CD14-positive monocyte (primary cell): ENCODE results near the gene NLRP7. TPM values are rescaled to one million over a fixed set of nuclear protein-coding genes. Genes with fewer than 3 reads are reported as not detected.
"Not testable (repeated sequence)": the region's sequence is repeated elsewhere in the genome, so short reads cannot be mapped to it uniquely, and the experiment has no call there.

Source experiments
- DNase-seq, 3 donors: peaks; one replicate each; pipeline ENCODE4 v3.0.0-alpha.2; 2011 to 2022
- H2AFZ ChIP-seq: 2 replicates; pipeline ENCODE4 v1.6.0; 2012; ENCODE audit warnings: mild to moderate bottlenecking, low read depth, low read length, inconsistent platforms; ENCODE audit not compliant: insufficient read depth, poor library complexity, severe bottlenecking
- H3K27ac ChIP-seq, 2 donors: 1 replicate in 1 of 2; 2 replicates in 1 of 2; pipeline ENCODE4 v1.5.1; 2012 to 2013; ENCODE audit warnings: low read length in 2 of 2, control low read depth in 1 of 2, inconsistent platforms in 1 of 2, low read depth in 1 of 2, mild to moderate bottlenecking in 1 of 2
- H3K27me3 ChIP-seq, 2 donors: one replicate each; pipeline versions ENCODE4 v1.6.0 to v1.6.1; 2011 to 2013; ENCODE audit warnings: low read length in 2 of 2; ENCODE audit not compliant: control insufficient read depth in 2 of 2, insufficient read depth in 2 of 2
- H3K36me3 ChIP-seq, 2 donors: replicated peaks in 1 of 2; 1 replicate in 1 of 2; 2 replicates in 1 of 2; pipeline versions ENCODE4 v1.5.1 to v1.6.1; 2012 to 2013; ENCODE audit warnings: low read length in 2 of 2, control low read depth in 1 of 2, inconsistent platforms in 1 of 2, mild to moderate bottlenecking in 1 of 2; ENCODE audit not compliant: insufficient read depth in 2 of 2, control insufficient read depth in 1 of 2
- H3K4me1 ChIP-seq, 2 donors: 1 replicate in 1 of 2; 2 replicates in 1 of 2; pipeline versions ENCODE4 v1.5.1 to v1.6.1; 2012 to 2013; ENCODE audit warnings: low read length in 2 of 2, control low read depth in 1 of 2, inconsistent platforms in 1 of 2, mild to moderate bottlenecking in 1 of 2, moderate library complexity in 1 of 2; ENCODE audit not compliant: insufficient read depth in 2 of 2, control insufficient read depth in 1 of 2
- H3K4me2 ChIP-seq: replicated peaks from 2 replicates; pipeline ENCODE3; 2012; ENCODE audit warnings: low read length, moderate library complexity, mild to moderate bottlenecking; ENCODE audit not compliant: poor library complexity, severe bottlenecking; ENCODE audit errors: extremely low read depth
- H3K4me3 ChIP-seq, 3 experiments: fragments of 200-600 bp in 1 of 3; sonication (generic) in 1 of 3; replicated peaks in 1 of 3; 1 replicate in 2 of 3; 2 replicates in 1 of 3; pipeline ENCODE4 v1.5.1; 2011 to 2013; ENCODE audit warnings: low read length in 3 of 3, mild to moderate bottlenecking in 3 of 3, control low read depth in 2 of 3, low read depth in 2 of 3, inconsistent platforms in 1 of 3, moderate library complexity in 1 of 3
- H3K79me2 ChIP-seq: 2 replicates; pipeline ENCODE4 v1.6.0; 2012; ENCODE audit warnings: mild to moderate bottlenecking, control low read depth, inconsistent platforms, low read length, moderate library complexity; ENCODE audit not compliant: insufficient read depth
- H3K9ac ChIP-seq: 2 replicates; pipeline ENCODE4 v1.6.0; 2017; ENCODE audit warnings: low read length, mild to moderate bottlenecking; ENCODE audit not compliant: insufficient read depth, poor library complexity, severe bottlenecking
- H3K9me3 ChIP-seq, 2 donors: replicated peaks in 1 of 2; 1 replicate in 1 of 2; 2 replicates in 1 of 2; pipeline versions ENCODE4 v1.5.1 to v1.6.1; 2012 to 2013; ENCODE audit warnings: low read length in 2 of 2, control low read depth in 1 of 2; ENCODE audit not compliant: control insufficient read depth in 1 of 2, insufficient read depth in 1 of 2
- H4K20me1 ChIP-seq: 2 replicates; pipeline ENCODE4 v1.6.0; 2012; ENCODE audit warnings: mild to moderate bottlenecking, low read length, control low read depth, moderate library complexity; ENCODE audit not compliant: insufficient read depth
- H3K27ac Mint-ChIP-seq, 7 donors: one replicate each; pipeline ENCODE4 v1.8.0; 2020; ENCODE audit warnings: mild to moderate bottlenecking in 7 of 7, mixed read lengths in 7 of 7, moderate library complexity in 6 of 7, inconsistent platforms in 2 of 7
- H3K27me3 Mint-ChIP-seq, 3 donors: one replicate each; pipeline ENCODE4 v1.8.0; 2021 to 2022; ENCODE audit warnings: low read depth in 3 of 3, mild to moderate bottlenecking in 3 of 3, mixed read lengths in 3 of 3, moderate library complexity in 3 of 3, inconsistent platforms in 1 of 3
- H3K36me3 Mint-ChIP-seq, 2 donors: one replicate each; pipeline ENCODE4 v1.8.0; 2020; ENCODE audit warnings: mixed read lengths in 2 of 2, inconsistent platforms in 1 of 2, mild to moderate bottlenecking in 1 of 2
- H3K4me1 Mint-ChIP-seq: one replicate; pipeline ENCODE4 v1.8.0; 2020; ENCODE audit warnings: mild to moderate bottlenecking, mixed read lengths
- H3K4me3 Mint-ChIP-seq, 2 donors: one replicate each; pipeline ENCODE4 v1.8.0; 2020; ENCODE audit warnings: mild to moderate bottlenecking in 2 of 2, mixed read lengths in 2 of 2, moderate library complexity in 1 of 2
- H3K9me3 Mint-ChIP-seq, 7 donors: one replicate each; pipeline ENCODE4 v1.8.0; 2020 to 2022; ENCODE audit warnings: mixed read lengths in 7 of 7, mild to moderate bottlenecking in 6 of 7, moderate library complexity in 6 of 7, inconsistent platforms in 2 of 7
- WGBS: methylation state at CpG from one replicate; pipeline ENCODE4 v1.1.5; 2013; ENCODE audit warnings: missing lambda C conversion rate; ENCODE audit not compliant: insufficient coverage; 5-methylcytosine and 5-hydroxymethylcytosine counted together
- intact Hi-C, 2 donors: fragments of 100-400 bp; cut with micrococcal nuclease; formaldehyde crosslinking; loops; one replicate each; pipeline versions ENCODE4 v1.15.0 to v1.15.1; 2023
- polyA plus RNA-seq, 3 donors: library from polyadenylated mRNA; depleted of rRNA in 1 of 3; unstranded in 2 of 3; stranded (reverse) in 1 of 3; fragments of 300-500 nt in 2 of 3; fragments of >200 nt in 1 of 3; fragmentation: Illumina TruSeq in 2 of 3; gene quantifications; 1 replicate in 2 of 3; 2 replicates in 1 of 3; pipeline ENCODE4 v1.2.3, GENCODE V29; 2012 to 2021
- TF ChIP-seq, protein P1 (sequence below): fragments of 200-600 bp; IDR thresholded peaks from one replicate; pipeline ENCODE4 v1.8.0; 2022; ENCODE audit warnings: antibody characterized with exemption, mild to moderate bottlenecking

Gene NLRP7
- polyA plus RNA-seq, 3 donors: not detected

DNA sequence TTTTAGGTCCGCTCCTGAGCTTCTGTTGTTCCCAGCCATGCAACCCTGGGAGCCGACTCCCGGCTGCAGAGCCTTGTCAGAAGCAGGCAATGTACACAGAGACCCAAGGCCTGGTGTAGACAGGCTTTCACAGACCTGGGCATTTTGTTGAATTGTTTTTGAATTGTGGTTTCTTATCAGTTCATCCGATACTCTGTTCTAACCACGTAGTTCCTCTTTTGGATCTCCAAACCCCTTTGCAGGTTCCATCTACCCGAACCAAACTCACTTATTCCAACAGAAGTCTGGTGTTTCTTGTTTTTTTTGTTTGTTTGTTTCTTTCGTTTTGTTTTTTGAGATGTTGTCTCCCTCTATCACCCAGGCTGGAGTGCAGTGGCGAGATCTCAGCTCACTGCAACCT lies 12.5 kb upstream of the NLRP7 start:
- Mint-ChIP-seq H3K9me3 (peaks cover 0 to 6% (median 2%) of the 10 kb centered on the region in 7 donors), H3K4me1 (peaks cover 22% of the 10 kb centered on the region), H3K27me3 (peaks cover 11 to 18% (median 17%) of the 10 kb centered on the region in 3 donors), H3K36me3 (no peaks in the 10 kb centered on the region), H3K27ac (peak overlapping the region; percentile 21 to 95 (median 85)), H3K4me3 (peak overlapping the region; percentile 24 to 76)
- peaks cover 20 to 21% of the 10 kb centered on the region in 2 donors for H3K4me1 ChIP-seq
- DNase-seq: peak; percentile 15 to 35 (median 34)
- H3K27me3 ChIP-seq: no peaks in the 10 kb centered on the region
- peak overlapping the region; percentile 57 for H3K4me2 ChIP-seq
- no peaks in the 10 kb centered on the region for H4K20me1 ChIP-seq
- TF ChIP-seq, protein P1, sequence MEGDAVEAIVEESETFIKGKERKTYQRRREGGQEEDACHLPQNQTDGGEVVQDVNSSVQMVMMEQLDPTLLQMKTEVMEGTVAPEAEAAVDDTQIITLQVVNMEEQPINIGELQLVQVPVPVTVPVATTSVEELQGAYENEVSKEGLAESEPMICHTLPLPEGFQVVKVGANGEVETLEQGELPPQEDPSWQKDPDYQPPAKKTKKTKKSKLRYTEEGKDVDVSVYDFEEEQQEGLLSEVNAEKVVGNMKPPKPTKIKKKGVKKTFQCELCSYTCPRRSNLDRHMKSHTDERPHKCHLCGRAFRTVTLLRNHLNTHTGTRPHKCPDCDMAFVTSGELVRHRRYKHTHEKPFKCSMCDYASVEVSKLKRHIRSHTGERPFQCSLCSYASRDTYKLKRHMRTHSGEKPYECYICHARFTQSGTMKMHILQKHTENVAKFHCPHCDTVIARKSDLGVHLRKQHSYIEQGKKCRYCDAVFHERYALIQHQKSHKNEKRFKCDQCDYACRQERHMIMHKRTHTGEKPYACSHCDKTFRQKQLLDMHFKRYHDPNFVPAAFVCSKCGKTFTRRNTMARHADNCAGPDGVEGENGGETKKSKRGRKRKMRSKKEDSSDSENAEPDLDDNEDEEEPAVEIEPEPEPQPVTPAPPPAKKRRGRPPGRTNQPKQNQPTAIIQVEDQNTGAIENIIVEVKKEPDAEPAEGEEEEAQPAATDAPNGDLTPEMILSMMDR: no peak
- peak overlapping the region in 1 of 3 experiments; percentile 53 for H3K4me3 ChIP-seq
- no peak overlapping the region for H3K9ac ChIP-seq
- H3K27ac ChIP-seq: no peak overlapping the region
- no peaks in the 10 kb centered on the region for H3K79me2 ChIP-seq
- H2AFZ ChIP-seq: peak overlapping the region; percentile 51
- intact Hi-C loops: no loop called here
- no peaks in the 10 kb centered on the region for H3K36me3 ChIP-seq
- WGBS: 40% methylated on average over 1 of the region's 8 CpGs
- H3K9me3 ChIP-seq: no peaks in the 10 kb centered on the region

DNA sequence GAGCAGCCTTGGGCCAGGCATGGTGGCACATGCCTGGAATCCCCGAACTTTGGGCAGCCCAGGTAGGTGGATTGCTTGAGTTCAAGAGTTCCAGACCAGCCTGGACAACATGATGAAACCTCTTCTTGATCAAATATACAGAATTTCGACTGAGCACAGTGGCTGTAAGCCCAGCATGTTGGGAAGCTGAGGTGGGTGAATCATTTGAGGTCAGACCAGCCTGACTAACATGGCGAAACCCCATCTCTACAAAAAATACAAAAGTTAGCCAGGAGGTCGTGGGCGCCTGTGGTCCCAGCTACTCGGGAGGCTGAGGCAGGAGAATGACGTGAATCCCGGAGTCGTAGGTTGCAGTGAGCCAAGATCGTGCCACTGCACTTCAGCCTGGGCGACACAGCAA lies 8.0 kb upstream of the NLRP7 start:
- WGBS: 90% methylated on average over 9 of the region's 11 CpGs
- H3K36me3 ChIP-seq: no peaks in the 10 kb centered on the region
- H4K20me1 ChIP-seq: no peaks in the 10 kb centered on the region
- no peak overlapping the region for H3K4me2 ChIP-seq
- Mint-ChIP-seq H3K27me3 (peaks cover 13 to 18% (median 14%) of the 10 kb centered on the region in 3 donors), H3K27ac (peak overlapping the region in 3 of 7 donors; percentile 48 to 66 (median 55)), H3K4me1 (peaks cover 50% of the 10 kb centered on the region), H3K9me3 (peaks cover 0 to 7% (median 0%) of the 10 kb centered on the region in 7 donors), H3K36me3 (no peaks in the 10 kb centered on the region), H3K4me3 (no peak overlapping the region)
- no peak overlapping the region for H3K4me3 ChIP-seq
- H3K27ac ChIP-seq: no peak overlapping the region
- DNase-seq: peak; percentile 21 to 50 (median 32)
- no peaks in the 10 kb centered on the region for H3K79me2 ChIP-seq
- no peaks in the 10 kb centered on the region for H3K27me3 ChIP-seq
- intact Hi-C loops: no loop called here
- H3K9ac ChIP-seq: no peak overlapping the region
- peaks cover 38 to 41% of the 10 kb centered on the region in 2 donors for H3K4me1 ChIP-seq
- TF ChIP-seq, protein P1: no peak
- H3K9me3 ChIP-seq: peaks cover 0 to 6% of the 10 kb centered on the region in 2 donors
- no peak overlapping the region for H2AFZ ChIP-seq

DNA sequence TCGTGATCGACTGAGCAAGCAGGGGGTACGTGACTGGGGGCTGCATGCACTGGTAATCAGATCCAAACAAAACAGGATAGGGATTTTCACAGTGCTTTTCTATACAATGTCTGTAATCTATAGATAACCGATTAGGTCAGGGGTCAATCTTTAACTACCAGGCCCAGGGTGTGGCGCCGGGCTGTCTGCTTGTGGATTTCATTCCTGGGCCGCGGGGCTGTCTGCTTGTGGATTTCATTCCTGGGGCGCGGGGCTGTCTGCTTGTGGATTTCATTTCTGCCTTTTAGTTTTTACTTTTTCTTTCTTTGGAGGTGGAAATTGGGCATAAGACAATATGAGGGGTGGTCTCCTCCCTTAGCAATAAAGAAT lies 6.0 kb upstream of the NLRP7 start:
- H3K27me3 ChIP-seq, H2AFZ ChIP-seq, DNase-seq, H4K20me1 ChIP-seq, H3K9ac ChIP-seq, intact Hi-C loops, H3K9me3 Mint-ChIP-seq, H3K9me3 ChIP-seq, H3K36me3 Mint-ChIP-seq, H3K4me2 ChIP-seq, H3K36me3 ChIP-seq, H3K79me2 ChIP-seq, H3K4me3 Mint-ChIP-seq, H3K4me3 ChIP-seq: not testable (repeated sequence)
- H3K4me1 ChIP-seq: peaks cover 18 to 22% of the 10 kb centered on the region in 2 donors
- peak overlapping the region in 6 of 7 donors; percentile 88 to 97 (median 95) for H3K27ac Mint-ChIP-seq
- H3K27ac ChIP-seq: peak overlapping the region in 1 of 2 donors; percentile 69
- 100% methylated on average over 4 of the region's 10 CpGs for WGBS
- peaks cover 34% of the 10 kb centered on the region for H3K4me1 Mint-ChIP-seq
- peaks cover 4 to 21% (median 14%) of the 10 kb centered on the region in 3 donors for H3K27me3 Mint-ChIP-seq
